Neural cell (in vitro differentiated cells): ENCODE measurements around the gene CAPN14. TPM values are rescaled to one million over a fixed set of nuclear protein-coding genes. Genes with fewer than 3 reads are reported as not detected.

Experiments
- H2AFZ ChIP-seq: fragments of 200-600, 300-800 bp; sonication (generic), shearing (Covaris generic); 2 replicates; pipeline ENCODE4 v1.6.0; 2014; ENCODE audit warnings: low read depth, mild to moderate bottlenecking, antibody characterized with exemption, low read length, moderate library complexity
- H3F3A ChIP-seq: fragments of 200-600 bp; shearing (Covaris generic); 2 replicates; pipeline ENCODE4 v1.6.1; 2016; ENCODE audit warnings: mild to moderate bottlenecking, moderate library complexity, mixed read lengths, antibody characterized with exemption, low read length; ENCODE audit not compliant: insufficient read depth, poor library complexity, severe bottlenecking
- H3K27ac ChIP-seq: fragments of 200-600, 300-800 bp; sonication (generic), shearing (Covaris generic); 2 replicates; pipeline ENCODE4 v1.5.1; 2014; ENCODE audit warnings: mild to moderate bottlenecking, low read length, moderate library complexity
- H3K27me3 ChIP-seq: fragments of 300-800, 200-600 bp; sonication (generic), shearing (Covaris generic); 2 replicates; pipeline ENCODE4 v1.6.0; 2014; ENCODE audit warnings: mild to moderate bottlenecking, low read depth, low read length, moderate library complexity; ENCODE audit not compliant: insufficient read depth
- H3K36me3 ChIP-seq: fragments of 300-800, 200-600 bp; sonication (generic), shearing (Covaris generic); 2 replicates; pipeline ENCODE4 v1.5.1; 2014; ENCODE audit warnings: mild to moderate bottlenecking, antibody characterized with exemption, low read length, moderate library complexity; ENCODE audit not compliant: insufficient read depth
- H3K4me2 ChIP-seq: fragments of 300-800, 200-600 bp; sonication (generic), shearing (Covaris generic); 2 replicates; pipeline ENCODE4 v1.6.0; 2014; ENCODE audit warnings: mild to moderate bottlenecking, low read length
- H3K4me3 ChIP-seq: fragments of 300-800, 200-600 bp; sonication (generic), shearing (Covaris generic); 2 replicates; pipeline ENCODE4 v1.5.1; 2014; ENCODE audit warnings: mild to moderate bottlenecking, low read length, moderate library complexity
- H3K79me2 ChIP-seq: fragments of 200-600 bp; shearing (Covaris generic); replicated peaks from 2 replicates; pipeline ENCODE4 v1.6.0; 2014; ENCODE audit warnings: mild to moderate bottlenecking, low read length, moderate library complexity; ENCODE audit not compliant: insufficient read depth
- H3K9ac ChIP-seq: fragments of 300-800, 200-600 bp; sonication (generic), shearing (Covaris generic); 2 replicates; pipeline ENCODE4 v1.6.1; 2016; ENCODE audit warnings: mild to moderate bottlenecking, low read length, mixed read lengths
- H3K9me2 ChIP-seq: fragments of 200-600 bp; shearing (Covaris generic); 2 replicates; pipeline ENCODE4 v1.6.1; 2016; ENCODE audit warnings: mild to moderate bottlenecking, low read length, mixed read lengths; ENCODE audit not compliant: insufficient read depth
- H3K9me3 ChIP-seq: fragments of 200-600, 300-800 bp; sonication (generic), shearing (Covaris generic); 2 replicates; pipeline ENCODE4 v1.6.1; 2016; ENCODE audit warnings: mild to moderate bottlenecking, mixed run types, low read length, moderate library complexity, mixed read lengths
- H4K20me1 ChIP-seq: fragments of 200-600 bp; shearing (Covaris generic); 2 replicates; pipeline ENCODE4 v1.6.1; 2016; ENCODE audit warnings: mild to moderate bottlenecking, mixed run types; ENCODE audit not compliant: insufficient read depth
- CTCF ChIP-seq: fragments of 450-650 bp; IDR thresholded peaks from 2 replicates; pipeline ENCODE4 v1.5.1; 2014; ENCODE audit warnings: antibody characterized with exemption, mild to moderate bottlenecking, moderate library complexity; ENCODE audit not compliant: poor library complexity, severe bottlenecking
- EP300 ChIP-seq: fragments of 450-650 bp; conservative IDR thresholded peaks from 2 replicates; pipeline ENCODE4 v1.6.1; 2014; ENCODE audit warnings: antibody characterized with exemption, mild to moderate bottlenecking, moderate library complexity; ENCODE audit not compliant: poor library complexity, severe bottlenecking
- EZH2 ChIP-seq: fragments of 200-600, 300-800 bp; shearing (Covaris generic), sonication (generic); IDR thresholded peaks from 2 replicates; pipeline ENCODE4 v1.6.1; 2014; ENCODE audit warnings: antibody characterized with exemption, low read length, borderline replicate concordance, mild to moderate bottlenecking; ENCODE audit not compliant: insufficient read depth, poor library complexity, severe bottlenecking
- MXI1 ChIP-seq: fragments of 450-650 bp; conservative IDR thresholded peaks from 2 replicates; pipeline ENCODE4 v1.6.1; 2014; ENCODE audit warnings: antibody characterized with exemption, mild to moderate bottlenecking; ENCODE audit not compliant: poor library complexity, severe bottlenecking
- POLR2AphosphoS5 ChIP-seq: IDR thresholded peaks from 2 replicates; pipeline ENCODE4 v1.6.1; 2012
- RAD21 ChIP-seq: fragments of 450-650 bp; conservative IDR thresholded peaks from 2 replicates; pipeline ENCODE4 v1.6.1; 2014; ENCODE audit warnings: antibody characterized with exemption, mild to moderate bottlenecking, moderate library complexity
- REST ChIP-seq: IDR thresholded peaks from 2 replicates; pipeline ENCODE4 v1.6.1; 2012; ENCODE audit warnings: borderline replicate concordance
- SMC3 ChIP-seq: fragments of 450-650 bp; conservative IDR thresholded peaks from 2 replicates; pipeline ENCODE4 v1.6.1; 2014; ENCODE audit warnings: antibody characterized with exemption, mild to moderate bottlenecking, moderate library complexity; ENCODE audit not compliant: poor library complexity
- TAF1 ChIP-seq: IDR thresholded peaks from 2 replicates; pipeline ENCODE4 v1.6.1; 2012; ENCODE audit warnings: low read depth
- polyA plus RNA-seq: library from polyadenylated mRNA; depleted of rRNA; stranded (reverse); fragments of >200 nt; gene quantifications from 2 replicates; pipeline ENCODE4 v1.2.3, GENCODE V29; 2014

Gene CAPN14
- polyA plus RNA-seq, 1 donor from 2014 or later = 2.1 TPM

GRCh38 chr2:31199206-31199605 is 18.1 kb downstream of the CAPN14 start:
- no peak for TF ChIP-seq RAD21
- TF ChIP-seq TAF1 = no peak
- no peak for TF ChIP-seq POLR2AphosphoS5
- TF ChIP-seq MXI1 = no peak
- no peak for TF ChIP-seq SMC3
- no peak for TF ChIP-seq EZH2
- TF ChIP-seq CTCF = no peak
- H3K9me2 ChIP-seq = no peaks in the 10 kb centered on the region
- no peaks in the 10 kb centered on the region for H3F3A ChIP-seq
- no peak overlapping the region for H2AFZ ChIP-seq
- H3K4me2 ChIP-seq = no peak overlapping the region
- H3K36me3 ChIP-seq = no peaks in the 10 kb centered on the region
- H3K27ac ChIP-seq = no peak overlapping the region
- H3K9ac ChIP-seq = no peak overlapping the region
- no peaks in the 10 kb centered on the region for H3K9me3 ChIP-seq
- no peaks in the 10 kb centered on the region for H3K79me2 ChIP-seq
- H3K4me3 ChIP-seq = no peak overlapping the region
- no peaks in the 10 kb centered on the region for H4K20me1 ChIP-seq
- H3K27me3 ChIP-seq = no peaks in the 10 kb centered on the region

GRCh38 chr2:31197669-31198068 is 19.6 kb downstream of the CAPN14 start:
- Histone ChIP-seq H3K9me2 (no peaks in the 10 kb centered on the region), H3K4me2 (no peak overlapping the region), H3K27ac (no peak overlapping the region), H3K36me3 (no peaks in the 10 kb centered on the region), H4K20me1 (no peaks in the 10 kb centered on the region), H2AFZ (no peak overlapping the region), H3K27me3 (no peaks in the 10 kb centered on the region), H3K4me3 (no peak overlapping the region), H3F3A (no peaks in the 10 kb centered on the region), H3K79me2 (no peaks in the 10 kb centered on the region), H3K9ac (no peak overlapping the region), H3K9me3 (no peaks in the 10 kb centered on the region)
- TF ChIP-seq POLR2AphosphoS5 (no peak), EZH2 (no peak), EP300 (no peak), RAD21 (no peak), CTCF (no peak), REST (no peak)
